D341Med (cell line): Measurements from ENCODE around the gene MBTPS1.
A peak's percentile ranks its signal among the peaks of the same experiment; 100 is the strongest.

ENCODE experiments used
- DNase-seq: peaks from one replicate; pipeline ENCODE4 v3.0.0; 2012; ENCODE audit warnings: low spot score

MBTPS1 gene

DNA sequence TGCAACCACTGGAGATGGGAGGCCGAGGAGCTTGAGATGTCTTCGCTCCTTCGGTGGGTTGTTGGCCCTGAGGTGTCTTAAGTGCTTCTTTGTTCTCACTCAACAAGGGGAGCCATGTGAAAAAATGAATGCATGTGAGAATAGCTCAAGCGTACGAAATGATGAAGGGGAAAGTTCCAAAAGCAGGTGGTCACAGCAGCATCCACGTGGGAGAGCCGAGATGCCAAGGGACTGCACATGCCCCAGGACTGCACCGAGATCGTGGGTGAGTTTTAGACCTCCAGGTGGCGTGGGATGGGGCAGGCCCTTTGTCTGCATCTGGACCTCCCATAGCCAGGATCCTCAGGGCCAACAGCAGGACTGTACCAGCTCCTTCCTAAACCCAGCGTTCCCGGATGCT, 82.2 kb downstream of the MBTPS1 start:
- no peak for DNase-seq

- DNase-seq, result no peak
Observed at GRCh38 chr16:84033251-84034195, 83.2 kb downstream of the MBTPS1 start.

DNA sequence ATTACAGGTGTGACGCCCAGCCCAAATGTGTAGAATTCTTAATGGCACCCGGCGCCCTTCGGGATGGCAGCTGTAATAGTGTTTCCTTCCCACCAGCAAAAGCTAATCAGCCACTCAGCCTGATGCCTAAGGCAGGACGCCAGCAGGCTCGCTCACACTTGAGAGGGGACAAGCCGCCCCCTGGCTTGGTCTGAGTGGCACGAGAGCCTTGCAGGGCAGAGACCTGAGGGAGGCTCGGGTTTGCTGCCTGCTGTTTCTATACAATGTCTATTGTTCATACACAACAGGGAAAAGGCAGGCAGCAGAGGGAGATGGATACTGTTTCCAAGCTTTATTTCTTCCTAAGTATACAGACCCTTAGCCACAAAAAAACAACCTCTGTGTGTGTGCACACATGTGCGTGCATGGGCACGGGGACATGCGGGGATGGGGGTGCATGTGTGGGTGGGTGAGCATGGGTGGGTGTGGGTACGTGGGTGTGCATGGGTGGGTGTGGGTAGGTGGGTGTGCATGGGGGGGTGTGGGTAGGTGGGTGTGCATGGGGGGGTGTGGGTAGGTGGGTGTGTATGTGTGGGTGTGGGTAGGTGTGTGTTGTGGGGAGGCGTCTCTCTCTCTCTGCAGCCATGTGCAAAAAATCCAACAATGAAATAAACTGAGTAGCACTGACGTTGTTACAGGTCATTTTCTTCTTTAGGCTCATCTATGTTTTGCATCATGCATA, 84.1 kb downstream of the MBTPS1 start:
- DNase-seq, result no peak

GRCh38 chr16:84031556-84031955, 85.2 kb downstream of the MBTPS1 start:
- no peak for DNase-seq

- DNase-seq, result no peak
Observed at GRCh38 chr16:84029297-84030047, 87.3 kb downstream of the MBTPS1 start.

DNA sequence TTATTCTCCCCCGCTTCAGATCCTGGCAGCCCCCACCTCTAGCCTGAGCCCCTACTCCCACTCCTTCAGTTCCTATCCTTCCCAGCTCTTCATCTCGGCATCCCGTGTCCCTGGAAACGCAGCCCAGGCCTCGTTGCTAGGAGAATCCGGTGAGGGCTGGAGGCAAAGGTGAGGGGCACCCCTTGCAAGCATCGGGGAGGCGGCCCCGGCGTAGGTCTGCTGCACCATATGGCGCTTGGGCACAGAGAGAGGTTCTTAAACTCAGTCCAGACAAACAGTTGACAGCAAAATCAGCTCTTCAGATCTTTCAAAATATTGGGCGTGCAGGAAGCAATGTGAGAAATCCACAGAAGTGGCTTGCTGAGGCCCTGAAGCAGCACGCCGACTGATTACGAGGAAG, 89.1 kb downstream of the MBTPS1 start:
- no peak for DNase-seq

DNA sequence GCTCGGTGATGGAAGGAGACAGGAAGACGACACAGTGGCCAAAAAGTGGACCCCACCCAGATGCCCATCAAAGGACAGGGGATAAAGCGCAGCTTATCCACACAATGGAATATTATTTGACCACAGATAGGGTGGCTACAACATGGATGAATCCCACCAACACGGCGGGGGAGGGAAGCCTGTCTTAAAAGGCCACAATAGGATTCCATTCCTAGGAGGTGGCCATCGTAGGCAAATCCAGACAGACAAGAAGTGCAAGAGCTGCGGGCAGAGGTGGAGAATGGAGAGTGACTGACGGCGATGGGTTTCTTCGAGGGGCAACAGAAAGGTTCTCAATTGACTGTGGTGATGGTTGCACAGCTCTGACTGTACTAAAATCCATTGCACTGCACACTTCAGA, 90.1 kb downstream of the MBTPS1 start:
- no peak for DNase-seq

DNA sequence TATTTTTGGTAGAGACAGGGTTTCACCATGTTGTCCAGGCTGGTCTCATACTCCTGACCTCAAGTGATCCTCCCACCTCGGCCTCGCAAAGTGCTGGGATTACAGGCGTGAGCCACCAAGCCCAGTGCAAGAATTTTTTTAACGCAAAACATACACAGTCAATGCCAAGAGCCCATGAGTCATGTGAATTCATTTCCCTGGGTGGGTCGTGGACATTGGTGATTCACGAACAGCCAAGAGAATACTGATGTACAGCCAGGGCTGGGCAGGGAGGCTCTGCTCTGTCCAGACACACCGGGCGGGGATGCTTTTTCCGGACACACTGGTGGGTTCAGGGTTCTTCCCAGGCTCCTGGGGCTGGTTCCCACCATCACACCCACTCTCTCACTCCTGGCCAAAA, 91.9 kb downstream of the MBTPS1 start:
- no peak for DNase-seq

DNA sequence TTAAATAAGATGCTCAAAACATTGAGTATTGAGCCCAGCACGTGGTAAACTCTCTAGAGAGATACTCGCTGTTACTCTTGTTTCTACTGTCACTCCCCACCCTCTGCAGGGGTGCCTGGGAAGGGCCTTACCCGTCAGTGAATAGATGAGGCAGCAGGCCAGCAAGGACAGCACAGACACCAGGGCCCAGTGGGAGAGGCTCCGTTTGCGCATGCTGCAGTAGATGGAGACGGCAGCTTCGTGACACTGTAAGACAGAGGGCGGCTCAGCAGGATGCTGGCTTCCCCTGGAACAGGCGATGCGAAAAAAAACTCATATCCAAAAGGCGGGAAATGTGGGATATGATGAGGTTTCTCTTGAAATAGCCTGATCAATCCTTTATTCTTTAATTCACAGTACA, 94.1 kb downstream of the MBTPS1 start:
- DNase-seq, result no peak

DNA sequence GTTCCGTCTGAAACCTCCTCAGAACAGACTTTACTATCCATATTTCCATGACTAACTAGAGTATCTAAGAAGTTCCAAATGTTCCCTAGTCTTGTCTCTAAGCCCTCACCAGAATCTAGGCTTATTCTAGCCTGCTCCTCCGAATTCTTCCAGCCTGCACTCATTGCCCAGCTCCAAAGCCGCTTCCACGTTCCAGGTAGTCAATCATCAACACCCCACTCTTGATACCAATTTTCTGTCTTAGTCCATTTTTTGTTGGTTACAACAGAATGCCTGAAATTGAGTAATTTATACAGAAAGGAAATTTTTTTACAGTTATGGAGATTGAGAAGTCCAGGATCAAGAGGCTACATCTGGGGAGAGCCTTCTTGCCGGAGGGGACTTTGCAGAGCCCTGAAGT, 95.3 kb downstream of the MBTPS1 start:
- no peak for DNase-seq

DNA sequence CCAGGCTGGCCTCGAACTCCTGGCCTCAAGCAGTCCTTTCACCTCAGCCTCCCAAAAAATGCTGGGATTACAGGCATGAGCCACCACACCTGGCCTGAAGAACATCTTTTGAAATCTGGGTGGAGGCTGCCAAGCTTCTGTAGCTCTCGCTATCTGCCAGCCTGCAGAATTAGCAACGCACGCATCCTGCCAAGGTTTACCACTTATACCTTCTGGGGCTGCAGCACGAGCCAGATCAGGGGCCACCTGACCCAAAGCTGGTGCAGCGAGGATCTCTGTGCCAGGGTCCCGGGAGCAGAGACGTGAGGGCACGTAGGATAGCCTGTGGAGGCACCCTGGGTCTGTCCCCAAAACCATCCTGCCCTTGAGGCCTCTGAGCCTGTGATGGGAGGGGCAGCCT, 96.4 kb downstream of the MBTPS1 start:
- DNase-seq, result no peak

DNA sequence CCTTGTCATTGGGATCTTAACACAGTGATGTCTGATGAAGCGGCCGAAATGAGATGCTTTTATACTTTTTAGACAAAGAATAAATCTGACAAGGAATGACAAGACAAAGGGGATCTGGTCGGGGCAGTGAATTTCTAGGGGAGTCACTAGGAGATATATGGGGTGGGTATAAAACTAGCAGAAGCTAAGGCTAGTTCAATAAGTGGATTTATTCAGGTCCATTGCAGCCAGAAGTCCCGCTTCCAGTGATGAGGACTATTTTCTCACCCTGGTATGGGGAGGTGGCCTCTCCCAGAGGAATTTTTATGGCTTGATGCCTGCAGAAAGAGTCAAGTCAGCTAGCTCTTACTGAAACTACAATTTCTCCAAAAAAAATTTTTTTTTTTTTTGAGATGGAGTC, 98.0 kb downstream of the MBTPS1 start:
- DNase-seq, result no peak

GRCh38 chr16:84016477-84016876, 100.3 kb downstream of the MBTPS1 start:
- no peak for DNase-seq

DNA sequence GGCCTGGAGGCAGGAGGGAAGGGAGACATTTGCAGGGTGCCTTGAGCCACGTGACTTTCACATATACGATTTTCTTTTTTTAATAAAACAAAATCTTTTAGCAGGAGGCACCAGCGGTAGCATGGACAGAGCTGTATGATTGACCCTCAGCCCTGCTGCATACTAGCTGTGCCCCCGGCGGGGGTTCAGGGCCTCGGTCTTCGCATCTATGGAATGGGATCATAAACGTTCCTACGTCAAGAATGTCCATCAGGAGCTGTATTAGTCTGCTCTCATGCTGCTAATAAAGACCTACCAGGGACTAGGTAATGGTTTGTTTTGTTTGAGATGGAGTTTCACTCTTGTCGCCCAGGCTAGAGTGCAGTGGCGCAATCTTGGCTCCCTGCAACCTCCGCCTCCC, 101.3 kb downstream of the MBTPS1 start:
- DNase-seq, result no peak

GRCh38 chr16:84014570-84015327, 102.0 kb downstream of the MBTPS1 start:
- no peak for DNase-seq

DNA sequence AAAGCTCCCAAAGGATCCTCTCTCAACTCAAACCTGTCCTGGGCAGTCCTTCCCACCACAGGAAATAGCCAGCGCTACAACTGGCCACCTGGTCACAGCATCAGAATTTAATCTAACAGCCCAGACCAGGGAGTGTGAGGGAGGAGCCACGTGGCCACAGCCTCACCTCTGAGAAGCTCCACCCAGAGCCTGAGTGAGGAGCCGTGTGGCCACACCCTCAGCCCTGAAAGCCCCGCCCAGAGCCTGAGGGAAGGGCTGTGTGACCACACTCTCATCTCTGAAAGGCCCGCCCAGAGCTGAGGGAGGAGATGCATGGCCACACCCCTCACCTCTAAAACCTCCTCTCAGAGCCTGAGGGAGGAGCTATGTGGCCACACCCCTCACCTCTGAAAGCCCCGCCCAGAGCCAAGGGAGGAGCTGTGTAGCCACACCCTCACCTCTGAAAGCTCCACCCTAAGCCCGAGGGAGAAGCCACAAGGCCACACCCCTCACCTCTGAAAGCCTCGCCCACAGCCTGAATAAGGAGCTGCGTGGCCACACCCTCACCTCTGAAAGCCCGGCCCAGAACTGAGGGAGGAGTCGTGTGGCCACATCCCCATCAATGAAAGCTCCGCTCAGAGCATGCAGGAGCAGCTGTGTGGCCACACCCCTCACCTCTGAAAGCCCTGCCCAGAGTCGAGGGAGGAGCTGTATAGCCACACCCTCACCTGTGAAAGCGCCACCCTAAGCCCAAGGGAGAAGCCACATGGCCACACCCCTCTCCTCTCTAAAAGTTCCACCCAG, 102.8 kb downstream of the MBTPS1 start:
- DNase-seq, result peak; percentile 89

DNA sequence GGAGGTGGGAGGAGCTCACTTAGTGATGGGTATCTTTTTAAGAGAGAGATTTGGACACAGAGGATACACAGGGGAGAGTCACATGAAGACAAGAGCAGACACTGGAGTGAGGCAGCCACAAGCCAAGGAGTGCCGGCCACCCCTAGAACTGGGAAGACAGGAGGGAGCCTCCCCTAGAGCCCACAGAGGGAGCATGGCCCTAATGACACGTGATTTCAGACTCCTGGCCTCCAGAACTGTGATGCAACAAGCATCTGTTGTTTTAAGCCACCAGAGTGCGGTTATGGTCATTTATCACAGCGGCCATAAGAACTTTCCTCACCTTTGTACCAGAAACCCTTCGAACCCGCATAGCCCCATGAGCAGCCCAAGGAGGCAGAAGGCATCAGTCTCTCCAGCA, 107.5 kb downstream of the MBTPS1 start:
- DNase-seq, result no peak

DNA sequence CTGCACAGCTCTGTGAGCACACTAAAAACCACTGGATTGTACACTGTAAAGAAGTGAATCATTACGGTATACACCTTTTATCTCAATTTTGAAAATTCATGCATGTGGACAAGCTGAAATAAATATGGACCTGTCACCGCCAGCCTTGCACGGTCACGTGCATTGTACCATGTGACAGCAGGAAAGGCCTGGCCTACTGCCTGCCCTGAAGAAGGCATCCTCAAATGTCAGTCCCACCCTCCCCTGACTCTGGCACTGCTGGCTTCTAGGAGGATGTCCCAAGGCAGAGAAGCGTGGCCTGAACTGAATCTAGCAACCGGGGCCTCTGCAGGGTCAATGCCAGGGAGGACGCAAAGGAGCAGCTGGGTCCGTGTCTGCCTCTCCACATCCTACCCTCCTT, 108.8 kb downstream of the MBTPS1 start:
- DNase-seq, result peak; percentile 9

GRCh38 chr16:84007520-84007919, 109.2 kb downstream of the MBTPS1 start:
- no peak for DNase-seq

GRCh38 chr16:84005391-84005790, 111.4 kb downstream of the MBTPS1 start:
- DNase-seq, result no peak

- DNase-seq, result no peak
Observed at GRCh38 chr16:84004442-84004841, 112.3 kb downstream of the MBTPS1 start.
